BLaER1 (cell line): ENCODE results near the gene TEAD1.
A peak's percentile ranks its signal among the peaks of the same experiment; 100 is the strongest.

Source experiments
- H3K27ac ChIP-seq: shearing (Covaris generic); formaldehyde crosslinking; 2 replicates; pipeline ENCODE4 v1.8.1; 2022
- H3K27me3 ChIP-seq: shearing (Covaris generic); formaldehyde crosslinking; 2 replicates; pipeline ENCODE4 v1.8.1; 2022
- H3K36me3 ChIP-seq: shearing (Covaris generic); formaldehyde crosslinking; 2 replicates; pipeline ENCODE4 v1.8.1; 2022
- H3K4me1 ChIP-seq: shearing (Covaris generic); formaldehyde crosslinking; 2 replicates; pipeline ENCODE4 v1.8.1; 2022
- H3K4me2 ChIP-seq: shearing (Covaris generic); formaldehyde crosslinking; 2 replicates; pipeline ENCODE4 v1.8.1; 2022
- H3K4me3 ChIP-seq: shearing (Covaris generic); formaldehyde crosslinking; 2 replicates; pipeline ENCODE4 v1.8.1; 2022
- H3K9ac ChIP-seq: shearing (Covaris generic); formaldehyde crosslinking; 2 replicates; pipeline ENCODE4 v1.8.1; 2022
- H3K9me3 ChIP-seq: shearing (Covaris generic); formaldehyde crosslinking; 2 replicates; pipeline ENCODE4 v1.8.1; 2022
- H4K20me1 ChIP-seq: shearing (Covaris generic); formaldehyde crosslinking; 2 replicates; pipeline ENCODE4 v1.8.1; 2022
- Cebpa-rat ChIP-seq: shearing (Covaris generic); IDR thresholded peaks from 2 replicates; pipeline ENCODE4 v1.8.1; 2022

The TEAD1 gene

GRCh38 chr11:12889243-12889642 is 215.0 kb downstream of the TEAD1 start:
- Histone ChIP-seq H3K9me3 (no peaks in the 10 kb centered on the region), H3K4me2 (no peak overlapping the region), H3K27me3 (no peaks in the 10 kb centered on the region), H4K20me1 (no peaks in the 10 kb centered on the region), H3K9ac (no peak overlapping the region), H3K36me3 (no peaks in the 10 kb centered on the region), H3K4me3 (no peak overlapping the region), H3K4me1 (peaks cover 5% of the 10 kb centered on the region), H3K27ac (no peak overlapping the region)
- no peak for TF ChIP-seq Cebpa-rat

- no peak overlapping the region for H3K4me2 ChIP-seq
- peaks cover 5% of the 10 kb centered on the region for H3K4me1 ChIP-seq
- no peak overlapping the region for H3K27ac ChIP-seq
- no peak overlapping the region for H3K4me3 ChIP-seq
- no peaks in the 10 kb centered on the region for H3K36me3 ChIP-seq
- TF ChIP-seq Cebpa-rat: no peak
- H3K9me3 ChIP-seq: no peaks in the 10 kb centered on the region
- H4K20me1 ChIP-seq: no peaks in the 10 kb centered on the region
- no peak overlapping the region for H3K9ac ChIP-seq
- no peaks in the 10 kb centered on the region for H3K27me3 ChIP-seq
These were observed 216.3 kb downstream of the TEAD1 start for GRCh38 chr11:12890476-12890875.

DNA sequence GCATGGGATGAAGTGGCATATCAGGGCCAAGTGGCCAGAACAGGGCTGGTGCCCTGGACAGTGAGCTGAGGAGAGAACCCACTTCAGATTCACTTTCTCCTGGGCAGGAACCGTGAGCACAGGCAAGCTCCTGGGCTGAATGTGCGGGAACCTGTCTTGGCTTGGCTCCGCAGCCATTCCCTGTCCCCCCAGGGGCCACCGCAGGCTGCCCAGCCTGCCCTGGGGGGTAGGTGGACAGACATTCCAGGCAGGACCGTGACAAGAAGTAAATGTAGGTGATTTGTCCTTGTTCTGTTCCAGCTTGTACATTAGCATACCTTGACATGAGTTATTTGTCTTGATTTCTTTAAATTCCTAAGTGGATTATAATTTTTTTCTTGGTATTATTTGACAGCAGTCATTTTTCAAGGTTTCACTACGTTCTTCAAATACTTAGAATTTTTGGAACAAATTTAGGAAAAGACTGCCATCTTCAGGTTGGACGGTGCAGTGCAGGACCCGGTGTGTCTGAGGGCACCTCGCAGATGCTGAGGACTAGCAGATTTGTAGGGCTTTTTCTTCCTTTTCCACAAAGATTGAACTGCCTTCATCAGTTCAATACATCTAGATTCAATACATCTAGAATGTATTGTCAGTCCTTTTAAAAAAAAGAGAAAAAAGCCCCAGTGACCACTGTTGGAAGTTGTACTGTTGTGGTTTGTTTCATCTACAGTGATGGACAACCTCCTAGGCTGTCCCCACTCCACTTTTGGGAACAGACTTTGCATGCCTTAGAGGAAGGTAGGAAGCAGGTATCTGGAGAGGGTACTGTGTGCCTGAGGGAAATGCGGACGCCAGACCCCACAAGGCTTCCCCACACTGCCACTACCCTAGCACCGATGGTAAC is 219.8 kb downstream of the TEAD1 start:
- Histone ChIP-seq H3K27me3 (no peaks in the 10 kb centered on the region), H3K4me1 (no peaks in the 10 kb centered on the region), H3K4me3 (no peak overlapping the region), H3K4me2 (no peak overlapping the region), H3K27ac (no peak overlapping the region), H3K36me3 (no peaks in the 10 kb centered on the region), H3K9me3 (no peaks in the 10 kb centered on the region), H3K9ac (no peak overlapping the region), H4K20me1 (no peaks in the 10 kb centered on the region)
- no peak for TF ChIP-seq Cebpa-rat

- no peaks in the 10 kb centered on the region for H3K36me3 ChIP-seq
- H3K4me2 ChIP-seq: no peak overlapping the region
These were observed 223.2 kb downstream of the TEAD1 start for GRCh38 chr11:12897390-12897789.

GRCh38 chr11:12897867-12898266 is 223.6 kb downstream of the TEAD1 start:
- Histone ChIP-seq H3K9me3 (no peaks in the 10 kb centered on the region), H3K4me3 (no peak overlapping the region), H4K20me1 (no peaks in the 10 kb centered on the region), H3K27me3 (no peaks in the 10 kb centered on the region), H3K4me1 (peaks cover 13% of the 10 kb centered on the region), H3K36me3 (no peaks in the 10 kb centered on the region), H3K4me2 (no peak overlapping the region), H3K27ac (no peak overlapping the region), H3K9ac (no peak overlapping the region)
- no peak for TF ChIP-seq Cebpa-rat

More at GRCh38 chr11:12897390-12897789, 223.2 kb downstream of the TEAD1 start:
- Histone ChIP-seq H3K9ac (no peak overlapping the region), H3K9me3 (no peaks in the 10 kb centered on the region), H3K4me1 (peaks cover 13% of the 10 kb centered on the region), H3K27me3 (no peaks in the 10 kb centered on the region), H4K20me1 (no peaks in the 10 kb centered on the region), H3K27ac (no peak overlapping the region), H3K4me3 (no peak overlapping the region)
- no peak for TF ChIP-seq Cebpa-rat

GRCh38 chr11:12900496-12900895 is 226.3 kb downstream of the TEAD1 start:
- Histone ChIP-seq H3K4me1 (peaks cover 19% of the 10 kb centered on the region), H3K27me3 (no peaks in the 10 kb centered on the region), H3K27ac (no peak overlapping the region), H3K9ac (no peak overlapping the region), H3K4me3 (no peak overlapping the region), H3K36me3 (no peaks in the 10 kb centered on the region), H4K20me1 (no peaks in the 10 kb centered on the region), H3K4me2 (no peak overlapping the region), H3K9me3 (no peaks in the 10 kb centered on the region)
- TF ChIP-seq Cebpa-rat: no peak

DNA sequence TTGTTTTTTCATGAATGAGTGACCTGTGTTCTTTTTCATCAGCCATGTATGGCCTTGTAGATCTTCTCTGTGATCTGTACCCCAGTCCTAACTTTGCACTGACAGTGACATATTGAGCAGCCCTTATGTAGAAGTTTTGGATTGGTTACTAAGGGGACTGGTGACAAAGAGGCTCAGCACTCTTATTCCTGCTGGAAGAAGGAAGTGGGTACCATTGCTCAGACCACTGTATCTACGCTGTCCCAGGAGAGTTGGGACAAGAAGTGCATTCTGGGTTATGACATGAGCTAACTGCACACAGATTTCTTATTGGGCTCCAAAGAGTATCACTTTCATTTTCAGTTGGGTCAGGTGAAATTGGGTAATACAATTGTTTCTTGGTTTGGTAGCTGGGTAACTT is 227.1 kb downstream of the TEAD1 start:
- no peaks in the 10 kb centered on the region for H4K20me1 ChIP-seq
- H3K27me3 ChIP-seq: no peaks in the 10 kb centered on the region
- peak overlapping the region; percentile 57 for H3K4me2 ChIP-seq
- H3K9ac ChIP-seq: no peak overlapping the region
- H3K4me3 ChIP-seq: no peak overlapping the region
- no peaks in the 10 kb centered on the region for H3K36me3 ChIP-seq
- H3K4me1 ChIP-seq: peaks cover 19% of the 10 kb centered on the region
- TF ChIP-seq Cebpa-rat: no peak
- no peak overlapping the region for H3K27ac ChIP-seq
- no peaks in the 10 kb centered on the region for H3K9me3 ChIP-seq

- Histone ChIP-seq H4K20me1 (no peaks in the 10 kb centered on the region), H3K27ac (no peak overlapping the region), H3K27me3 (no peaks in the 10 kb centered on the region), H3K9me3 (no peaks in the 10 kb centered on the region), H3K4me1 (peaks cover 19% of the 10 kb centered on the region), H3K9ac (no peak overlapping the region), H3K4me2 (peak overlapping the region; percentile 57), H3K4me3 (no peak overlapping the region), H3K36me3 (no peaks in the 10 kb centered on the region)
- no peak for TF ChIP-seq Cebpa-rat
These were observed 227.8 kb downstream of the TEAD1 start for GRCh38 chr11:12901874-12902481.

- Histone ChIP-seq H3K27me3 (no peaks in the 10 kb centered on the region), H3K4me2 (no peak overlapping the region), H3K36me3 (no peaks in the 10 kb centered on the region), H4K20me1 (no peaks in the 10 kb centered on the region), H3K4me1 (peaks cover 19% of the 10 kb centered on the region), H3K9ac (no peak overlapping the region), H3K9me3 (no peaks in the 10 kb centered on the region), H3K4me3 (no peak overlapping the region), H3K27ac (no peak overlapping the region)
- no peak for TF ChIP-seq Cebpa-rat
These were observed 228.7 kb downstream of the TEAD1 start for GRCh38 chr11:12902791-12903486.

DNA sequence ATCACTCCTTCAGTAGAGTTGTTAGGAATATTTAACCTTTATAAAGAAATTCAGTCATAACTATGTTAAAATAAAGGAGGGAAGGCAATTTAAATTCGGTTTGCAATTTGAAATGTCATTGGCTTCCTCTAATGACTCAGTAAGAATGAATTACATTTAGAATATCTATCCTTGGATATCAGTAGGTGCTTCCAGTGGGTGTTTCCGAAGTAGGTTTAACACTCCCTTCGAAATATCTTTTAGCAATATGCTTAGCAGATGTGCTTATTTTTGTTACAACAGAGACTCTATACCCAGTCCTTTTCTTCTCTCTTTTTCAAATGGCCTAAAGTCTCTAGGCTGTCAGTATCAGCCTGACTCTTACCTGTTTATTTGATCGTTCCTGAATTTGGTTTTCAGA is 231.2 kb downstream of the TEAD1 start:
- Histone ChIP-seq H3K4me2 (no peak overlapping the region), H3K4me1 (peaks cover 19% of the 10 kb centered on the region), H3K27me3 (no peaks in the 10 kb centered on the region), H3K36me3 (no peaks in the 10 kb centered on the region), H4K20me1 (no peaks in the 10 kb centered on the region), H3K4me3 (no peak overlapping the region), H3K9ac (no peak overlapping the region), H3K9me3 (no peaks in the 10 kb centered on the region), H3K27ac (no peak overlapping the region)
- TF ChIP-seq Cebpa-rat: no peak
